Measurements from ENCODE around the gene IL36RN. TPM values are rescaled to one million over a fixed set of nuclear protein-coding genes. Genes with fewer than 3 reads are reported as not detected.

Gene IL36RN
- total and polyA plus RNA-seq, 2 of the 13 experiments (the other 11 are each of a cell fraction or from before 2014, with no cell fraction given) = not detected

- peaks cover 2 to 33% of the 10 kb centered on the region in 2 experiments; a peak in 4 of 5 replicates for H3K27me3 ChIP-seq (ENCODE audit: control insufficient read depth in 1 of 2, insufficient read depth in 2 of 2, low read length in 2 of 2)
- no peaks in the 10 kb centered on the region for H3K79me2 ChIP-seq (ENCODE audit: insufficient read depth, low read length)
- no peak for FAIRE-seq
- TF ChIP-seq CAMTA2 (CRISPR knock-in tag; IDR thresholded peaks at IDR 0.05; ENCODE audit: borderline replicate concordance) = no peak
- TF ChIP-seq ZNF552 (CRISPR knock-in tag; IDR thresholded peaks at IDR 0.05; ENCODE audit: borderline replicate concordance) = no peak
- no peak for TF ChIP-seq JUNB (CRISPR knock-in tag; IDR thresholded peaks at IDR 0.05; ENCODE audit: borderline replicate concordance)
- TF ChIP-seq, protein P1, sequence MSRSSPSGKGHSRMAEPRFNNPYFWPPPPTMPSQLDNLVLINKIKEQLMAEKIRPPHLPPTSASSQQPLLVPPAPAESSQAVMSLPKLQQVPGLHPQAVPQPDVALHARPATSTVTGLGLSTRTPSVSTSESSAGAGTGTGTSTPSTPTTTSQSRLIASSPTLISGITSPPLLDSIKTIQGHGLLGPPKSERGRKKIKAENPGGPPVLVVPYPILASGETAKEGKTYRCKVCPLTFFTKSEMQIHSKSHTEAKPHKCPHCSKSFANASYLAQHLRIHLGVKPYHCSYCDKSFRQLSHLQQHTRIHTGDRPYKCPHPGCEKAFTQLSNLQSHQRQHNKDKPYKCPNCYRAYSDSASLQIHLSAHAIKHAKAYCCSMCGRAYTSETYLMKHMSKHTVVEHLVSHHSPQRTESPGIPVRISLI (CRISPR knock-in tag; IDR thresholded peaks at IDR 0.05; ENCODE audit: borderline replicate concordance) = no peak
- TF ChIP-seq SIX1 (CRISPR knock-in tag; IDR thresholded peaks at IDR 0.05; ENCODE audit: borderline replicate concordance) = no peak
- TF ChIP-seq ARID3A (IDR thresholded peaks at IDR 0.05; ENCODE audit: low read depth, low read length) = no peak
- no peak for TF ChIP-seq ZNF12 (CRISPR knock-in tag; IDR thresholded peaks at IDR 0.05)
- no peak for TF ChIP-seq ZSCAN22 (CRISPR knock-in tag; IDR thresholded peaks at IDR 0.05)
- TF ChIP-seq POLR2A (IDR thresholded peaks at IDR 0.05; ENCODE audit: insufficient read depth in 1 of 2, low read depth in 2 of 2, low read length in 2 of 2) = no peak
- DNase-seq (ENCODE audit: low spot score) = no peak
- H2AFZ ChIP-seq (ENCODE audit: low read length) = no peak overlapping the region
- intact Hi-C loops (cut with micrococcal nuclease; ENCODE audit: unreplicated experiment) (no loop called here), in situ Hi-C loops (cut with HindIII; ENCODE audit: extremely low pct_ligation_motif_present, low pct_unique_long_range_greater_than_20kb) (no loop called here)
- H3K4me3 ChIP-seq (replicated peaks in 1 of 3; ENCODE audit: insufficient read depth in 1 of 3, low read depth in 2 of 3, low read length in 3 of 3) = no peak overlapping the region
- 6% methylated on average over 1 of the region's 1 CpG for WGBS (ENCODE audit: low lambda C conversion rate)
- no TSS peak for BruUV-seq (replicated peaks)
- no peak overlapping the region for H3K9ac ChIP-seq (ENCODE audit: insufficient read depth, low read depth, low read length)
- no peaks in the 10 kb centered on the region for H3K36me3 ChIP-seq (replicated peaks in 1 of 2; ENCODE audit: control insufficient read depth in 1 of 2, insufficient read depth in 2 of 2, low read length in 2 of 2)
- H3K4me2 ChIP-seq (ENCODE audit: low read depth, low read length) = no peak overlapping the region
- H3K4me1 ChIP-seq (ENCODE audit: insufficient read depth, low read length) = no peaks in the 10 kb centered on the region
- POLR2A ChIA-PET = no interaction called here
- H4K20me1 ChIP-seq (ENCODE audit: insufficient read depth, low read length) = no peaks in the 10 kb centered on the region
- no peak overlapping the region for H3K27ac ChIP-seq (ENCODE audit: extremely low read length, insufficient read depth, low read length)
- CTCF ChIA-PET (ENCODE audit: low intra/inter-chr PET ratio, low total read pairs) = no interaction called here
- ATAC-seq = no peak
- H3K9me3 ChIP-seq (ENCODE audit: low read length) = peaks cover 14% of the 10 kb centered on the region; the same call in 1 of the 2 replicates
Measured at GRCh38 chr2:113057117-113057516, 1.9 kb upstream of the IL36RN start.

Measured in HepG2 (cell line).